Kidney (tissue), 14 donors: ENCODE data around the gene PTAFR. TPM values are rescaled to one million over a fixed set of nuclear protein-coding genes. Genes with fewer than 3 reads are reported as not detected.

Experiments used
- DNase-seq, 5 donors: peaks; one replicate each; pipeline ENCODE4 v3.0.0-alpha.2; 2013 to 2020
- FAIRE-seq: peaks from 2 replicates; lab custom pipeline; 2012; peaks lifted over from hg19 to GRCh38; lab: Jason Lieb, UNC
- H3K27ac ChIP-seq, 2 donors: one replicate each; pipeline ENCODE4 v1.7.0; 2013; ENCODE audit warnings: low read depth in 2 of 2, low read length in 2 of 2, inconsistent platforms in 1 of 2
- H3K27me3 ChIP-seq: one replicate; pipeline ENCODE4 v1.7.1; 2013; ENCODE audit warnings: low read length, inconsistent platforms; ENCODE audit not compliant: control insufficient read depth, insufficient read depth
- H3K36me3 ChIP-seq, 3 donors: one replicate each; pipeline versions ENCODE4 v1.7.0 to v1.7.1; 2013; ENCODE audit warnings: low read length in 3 of 3, control low read depth in 1 of 3, inconsistent platforms in 1 of 3; ENCODE audit not compliant: insufficient read depth in 3 of 3, control insufficient read depth in 2 of 3
- H3K4me1 ChIP-seq, 3 donors: one replicate each; pipeline versions ENCODE4 v1.7.0 to v1.7.1; 2013; ENCODE audit warnings: low read length in 3 of 3, inconsistent platforms in 1 of 3, low read depth in 1 of 3; ENCODE audit not compliant: control insufficient read depth in 2 of 3, insufficient read depth in 2 of 3
- H3K4me3 ChIP-seq, 3 donors: one replicate each; pipeline versions ENCODE4 v1.7.0 to v1.8.1; 2013; ENCODE audit warnings: low read length in 3 of 3, control low read depth in 1 of 3, inconsistent platforms in 1 of 3
- H3K9ac ChIP-seq, 3 donors: one replicate each; pipeline versions ENCODE4 v1.7.0 to v1.7.1; 2013; ENCODE audit warnings: low read length in 3 of 3, control low read depth in 1 of 3, inconsistent platforms in 1 of 3
- H3K9me3 ChIP-seq, 3 donors: one replicate each; pipeline versions ENCODE4 v1.7.0 to v1.7.1; 2013; ENCODE audit warnings: low read length in 3 of 3, control low read depth in 1 of 3, inconsistent platforms in 1 of 3; ENCODE audit not compliant: control insufficient read depth in 2 of 3, insufficient read depth in 1 of 3
- CTCF ChIP-seq: IDR thresholded peaks from 3 replicates; pipeline ENCODE4 v1.5.1; 2012; ENCODE audit warnings: mild to moderate bottlenecking, moderate library complexity, borderline replicate concordance; ENCODE audit not compliant: insufficient read depth; ENCODE audit errors: extremely low read depth
- intact Hi-C: fragments of 100-400 bp; cut with DNase I; formaldehyde crosslinking; loops from one replicate; pipeline ENCODE4 v1.11.1; 2022
- polyA plus RNA-seq: library from polyadenylated mRNA; stranded (reverse); fragments of 350-450 nt; fragmentation: Illumina TruSeq; extraction: RNeasy Lipid Tissue Mini Kit (QIAGEN cat#74804); gene quantifications from one replicate; pipeline ENCODE4 v1.2.3, GENCODE V29; 2014; ENCODE audit warnings: low read depth, low replicate concordance; ENCODE audit not compliant: insufficient read depth
- total RNA-seq: library from RNA; stranded (reverse); fragmentation: NEBNext Ultra II Directional; extraction: Animal tissue kit (Norgen Biotek cat#: 25700); gene quantifications from one replicate; pipeline ENCODE4 v1.2.1, GENCODE V29; 2021
- donor health status: control.
- donor health status: control.
- donor health status: control.
- donor health status: control.
- donor health status: control.
- donor health status: DM: yes; HTN: yes; CAD: no.
- donor health status: Normal renal cell carcinoma (clear cell type).

PTAFR gene
- total and polyA plus RNA-seq, 2 donors from 2014 or later, result 2.4 to 16.4 TPM

GRCh38 chr1:28154078-28154594 lies 22.4 kb downstream of the PTAFR start:
- FAIRE-seq (no peak), DNase-seq (no peak)
- no peak overlapping the region for H3K9ac ChIP-seq
- peaks cover 0 to 4% (median 0%) of the 10 kb centered on the region in 3 donors for H3K4me1 ChIP-seq
- H3K27ac ChIP-seq, result no peak overlapping the region
- TF ChIP-seq CTCF, result no peak
- intact Hi-C loops, result no loop called here
- H3K27me3 ChIP-seq, result no peaks in the 10 kb centered on the region
- H3K9me3 ChIP-seq, result no peaks in the 10 kb centered on the region
- H3K36me3 ChIP-seq, result no peaks in the 10 kb centered on the region
- no peak overlapping the region for H3K4me3 ChIP-seq

- intact Hi-C loops, result no loop called here
- H3K36me3 ChIP-seq, result no peaks in the 10 kb centered on the region
- H3K9ac ChIP-seq, result no peak overlapping the region
- H3K4me1 ChIP-seq, result peaks cover 0 to 4% (median 0%) of the 10 kb centered on the region in 3 donors
- H3K4me3 ChIP-seq, result no peak overlapping the region
- FAIRE-seq, result no peak
- H3K9me3 ChIP-seq, result no peaks in the 10 kb centered on the region
- H3K27ac ChIP-seq, result no peak overlapping the region
- H3K27me3 ChIP-seq, result no peaks in the 10 kb centered on the region
- no peak for DNase-seq
- TF ChIP-seq CTCF, result no peak
Measured at GRCh38 chr1:28150125-28150780, 26.2 kb downstream of the PTAFR start.

- FAIRE-seq, result no peak
- DNase-seq, result no peak
- Histone ChIP-seq H3K4me3 (no peak overlapping the region), H3K27me3 (no peaks in the 10 kb centered on the region), H3K27ac (no peak overlapping the region), H3K36me3 (no peaks in the 10 kb centered on the region), H3K9ac (no peak overlapping the region), H3K9me3 (no peaks in the 10 kb centered on the region), H3K4me1 (no peaks in the 10 kb centered on the region)
- intact Hi-C loops, result no loop called here
- no peak for TF ChIP-seq CTCF
Measured at GRCh38 chr1:28148880-28149195, 27.7 kb downstream of the PTAFR start.
